HAP-1 (cell line): Measurements from ENCODE around the gene CDC23.
"Not testable (repeated sequence)": the region's sequence is repeated elsewhere in the genome, so short reads cannot be mapped to it uniquely, and the experiment has no call there.

Source experiments
- DNase-seq, 2 experiments: peaks; one replicate each; pipeline ENCODE4 v3.0.0-alpha.2; 2016 to 2020; ENCODE audit warnings: low spot score in 2 of 2
- H3K27me3 ChIP-seq: fragments of 250-450 bp; sonication (Bioruptor Pico); 2 replicates; pipeline ENCODE4 v1.5.1; 2020; ENCODE audit warnings: low read depth, mild to moderate bottlenecking, moderate library complexity
- H3K36me3 ChIP-seq: fragments of 250-450 bp; sonication (Bioruptor Pico); replicated peaks from 2 replicates; pipeline ENCODE4 v1.5.1; 2020; ENCODE audit warnings: mild to moderate bottlenecking
- H3K4me1 ChIP-seq: fragments of 250-450 bp; sonication (Bioruptor Pico); 2 replicates; pipeline ENCODE4 v1.5.1; 2020; ENCODE audit warnings: mild to moderate bottlenecking
- H3K4me3 ChIP-seq: fragments of 250-450 bp; sonication (Bioruptor Pico); 2 replicates; pipeline ENCODE4 v1.5.1; 2020; ENCODE audit warnings: mild to moderate bottlenecking, moderate library complexity
- H3K9me3 ChIP-seq: fragments of 250-450 bp; sonication (Bioruptor Pico); 2 replicates; pipeline ENCODE4 v1.5.1; 2020; ENCODE audit warnings: mild to moderate bottlenecking, moderate library complexity
- in situ Hi-C: fragments of 300-500 bp; cut with MboI; formaldehyde crosslinking; loops from 3 replicates; pipeline ENCODE4 v1.14.3; 2020; ENCODE audit warnings: low sequenced_read_pairs, inconsistent platforms, mixed read lengths

Gene CDC23

DNA sequence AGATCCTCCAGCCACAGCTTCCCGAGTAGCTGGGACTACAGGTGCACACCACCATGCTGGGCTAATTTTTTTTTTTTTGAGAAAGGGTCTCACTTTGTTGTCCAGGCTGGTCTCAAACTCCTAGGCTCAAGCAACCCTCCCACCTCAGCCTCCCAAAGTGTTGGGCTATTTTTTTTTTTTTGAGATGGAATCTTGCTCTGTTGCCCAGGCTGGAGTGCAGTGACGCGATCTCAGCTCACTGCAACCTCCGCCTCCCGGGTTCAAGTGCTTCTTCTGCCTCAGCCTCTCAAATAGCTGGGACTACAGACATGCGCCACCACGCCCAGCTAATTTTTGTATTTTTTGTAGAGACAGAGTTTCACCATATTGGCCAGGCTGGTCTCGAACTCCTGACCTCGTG lies 57.1 kb downstream of the CDC23 start:
- H3K27me3 ChIP-seq, in situ Hi-C loops, H3K9me3 ChIP-seq, H3K4me1 ChIP-seq, H3K4me3 ChIP-seq, DNase-seq: not testable (repeated sequence)
- peaks cover 40% of the 10 kb centered on the region for H3K36me3 ChIP-seq

DNA sequence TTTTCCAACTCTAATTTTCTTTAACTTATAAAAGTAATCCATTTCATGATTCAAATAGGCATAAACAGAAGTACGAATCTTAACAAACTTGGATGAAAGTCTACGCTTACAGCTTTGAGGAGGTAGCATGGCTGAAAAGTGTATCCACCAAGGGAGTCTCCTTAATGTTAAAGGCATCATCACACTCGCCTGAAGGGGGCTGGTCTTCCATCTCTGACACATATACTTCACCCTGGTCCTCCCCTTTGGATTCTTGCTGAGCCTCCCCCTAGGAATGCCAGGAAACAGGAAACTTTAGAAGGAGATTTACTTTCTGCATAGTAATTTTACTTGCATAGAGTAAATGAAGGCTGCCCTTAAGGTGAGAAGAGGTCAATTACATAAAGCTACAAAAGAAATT lies 63.6 kb downstream of the CDC23 start:
- no peaks in the 10 kb centered on the region for H3K27me3 ChIP-seq
- in situ Hi-C loops, result loop anchor here (25.0 kb wide), 1 partner anchor 387 kb away; the partner anchor contains the start of gene HNRNPA0
- DNase-seq, result no peak
- H3K9me3 ChIP-seq, result no peaks in the 10 kb centered on the region
- no peaks in the 10 kb centered on the region for H3K36me3 ChIP-seq
- no peaks in the 10 kb centered on the region for H3K4me1 ChIP-seq
- H3K4me3 ChIP-seq, result no peak overlapping the region

DNA sequence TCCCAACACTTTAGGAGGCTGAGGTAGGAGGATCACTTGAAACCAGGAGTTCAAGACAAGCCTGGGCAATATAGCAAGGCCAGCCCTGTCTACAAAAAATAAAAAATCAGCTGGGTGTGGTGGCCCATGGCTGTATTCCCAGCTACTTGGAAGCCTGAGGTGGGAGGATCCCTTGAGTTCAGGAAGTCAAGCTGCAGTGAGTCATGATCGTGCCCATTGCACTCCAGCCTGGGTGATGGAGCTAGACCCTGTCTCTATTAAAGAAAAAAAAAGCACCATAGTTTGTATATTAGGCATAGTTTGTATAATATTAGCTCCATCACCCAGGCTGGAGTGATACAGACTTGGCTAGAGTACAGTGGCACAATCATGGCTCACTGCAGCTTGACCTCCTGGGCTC lies 64.3 kb downstream of the CDC23 start:
- no peak for DNase-seq
- H3K36me3 ChIP-seq, result no peaks in the 10 kb centered on the region
- no peaks in the 10 kb centered on the region for H3K9me3 ChIP-seq
- H3K27me3 ChIP-seq, result no peaks in the 10 kb centered on the region
- H3K4me3 ChIP-seq, result no peak overlapping the region
- no peaks in the 10 kb centered on the region for H3K4me1 ChIP-seq
- in situ Hi-C loops, result loop anchor here (25.0 kb wide), 1 partner anchor 387 kb away; the partner anchor contains the start of gene HNRNPA0

DNA sequence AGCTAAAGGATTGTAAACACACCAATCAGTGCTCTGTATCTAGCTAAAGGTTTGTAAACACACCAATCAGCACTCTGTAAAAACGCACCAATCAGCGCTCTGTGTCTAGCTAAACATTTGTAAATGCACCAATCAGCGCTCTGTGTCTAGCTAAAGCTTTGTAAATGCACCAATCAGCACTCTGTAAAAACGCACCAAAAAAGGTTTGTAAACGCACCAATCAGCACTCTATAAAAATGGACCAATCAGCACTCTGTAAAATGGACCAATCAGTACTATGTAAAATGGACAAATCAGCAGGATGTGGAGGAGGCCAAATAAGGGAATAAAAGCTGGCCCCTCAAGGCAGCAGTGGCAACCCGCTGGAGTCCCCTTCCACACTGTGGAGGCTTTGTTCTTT lies 69.5 kb downstream of the CDC23 start:
- not testable (repeated sequence) for H3K27me3 ChIP-seq, H3K9me3 ChIP-seq, DNase-seq, H3K4me1 ChIP-seq, H3K36me3 ChIP-seq, H3K4me3 ChIP-seq
- in situ Hi-C loops, result loop anchor here (25.0 kb wide), 1 partner anchor 381 kb away; the partner anchor contains the start of gene HNRNPA0

DNA sequence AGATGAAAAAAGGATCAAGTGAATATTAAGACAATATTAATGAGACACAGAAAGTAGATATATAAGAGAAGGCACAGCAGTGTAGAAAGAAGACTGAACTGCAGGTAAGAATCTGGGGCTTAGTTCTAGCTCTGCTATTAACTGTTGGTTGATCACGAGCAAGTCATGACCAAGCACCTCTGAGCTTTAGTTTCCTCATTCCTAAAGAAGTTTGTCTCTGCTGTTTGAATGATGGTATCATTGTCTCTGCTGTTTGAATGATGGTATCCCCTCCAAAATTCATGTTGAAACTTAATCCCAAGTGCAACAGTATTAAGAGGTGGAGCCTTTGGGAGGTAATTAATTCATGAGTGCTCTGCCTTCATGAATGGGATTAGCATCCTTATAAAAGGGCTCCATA lies 71.4 kb downstream of the CDC23 start:
- Histone ChIP-seq H3K27me3 (no peaks in the 10 kb centered on the region), H3K36me3 (no peaks in the 10 kb centered on the region), H3K4me3 (no peak overlapping the region), H3K9me3 (no peaks in the 10 kb centered on the region), H3K4me1 (no peaks in the 10 kb centered on the region)
- no peak for DNase-seq
- in situ Hi-C loops, result loop anchor here (25.0 kb wide), 1 partner anchor 379 kb away; the partner anchor contains the start of gene HNRNPA0

DNA sequence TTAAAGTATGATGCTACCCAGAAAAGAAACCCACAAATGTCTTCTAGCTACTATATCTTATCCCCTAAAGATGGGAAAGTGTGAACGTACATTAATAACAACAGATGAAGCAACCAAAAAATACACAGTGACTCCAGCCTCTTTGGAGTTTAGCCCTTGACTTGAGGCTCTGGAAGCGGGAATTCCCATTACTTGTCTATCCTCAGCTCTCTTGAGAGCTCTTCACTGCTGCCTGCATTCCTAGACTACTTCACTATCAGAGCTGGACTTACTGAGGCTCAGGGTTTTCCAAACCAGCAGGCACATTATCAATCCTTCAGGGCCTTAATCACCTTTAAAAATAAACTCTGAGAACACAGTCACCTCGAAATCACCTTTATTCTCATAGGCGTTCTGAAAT lies 72.9 kb downstream of the CDC23 start:
- no peak for DNase-seq
- H3K9me3 ChIP-seq, result no peaks in the 10 kb centered on the region
- no peak overlapping the region for H3K4me3 ChIP-seq
- no peaks in the 10 kb centered on the region for H3K4me1 ChIP-seq
- H3K27me3 ChIP-seq, result no peaks in the 10 kb centered on the region
- no peaks in the 10 kb centered on the region for H3K36me3 ChIP-seq
- in situ Hi-C loops, result loop anchor here (25.0 kb wide), 1 partner anchor 378 kb away; the partner anchor contains the start of gene HNRNPA0

DNA sequence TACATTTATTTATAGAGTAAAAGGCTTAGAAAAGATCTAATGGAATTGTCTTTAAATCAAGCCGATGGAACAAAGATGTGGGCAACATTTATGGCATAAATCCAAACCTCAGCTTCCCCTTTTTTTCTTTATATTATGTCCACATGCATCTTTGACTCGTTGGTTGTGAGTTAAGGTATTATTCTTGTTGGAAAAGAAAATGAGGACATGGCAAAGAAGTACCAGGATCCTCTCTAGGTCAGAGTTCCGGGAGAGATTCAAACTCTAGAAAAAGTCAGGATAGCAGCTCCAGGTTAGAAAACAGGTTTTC lies 73.4 kb downstream of the CDC23 start:
- no peak for DNase-seq
- Histone ChIP-seq H3K9me3 (no peaks in the 10 kb centered on the region), H3K4me3 (no peak overlapping the region), H3K36me3 (no peaks in the 10 kb centered on the region), H3K4me1 (no peaks in the 10 kb centered on the region), H3K27me3 (no peaks in the 10 kb centered on the region)
- in situ Hi-C loops, result loop anchor here (25.0 kb wide), 1 partner anchor 377 kb away; the partner anchor contains the start of gene HNRNPA0

DNA sequence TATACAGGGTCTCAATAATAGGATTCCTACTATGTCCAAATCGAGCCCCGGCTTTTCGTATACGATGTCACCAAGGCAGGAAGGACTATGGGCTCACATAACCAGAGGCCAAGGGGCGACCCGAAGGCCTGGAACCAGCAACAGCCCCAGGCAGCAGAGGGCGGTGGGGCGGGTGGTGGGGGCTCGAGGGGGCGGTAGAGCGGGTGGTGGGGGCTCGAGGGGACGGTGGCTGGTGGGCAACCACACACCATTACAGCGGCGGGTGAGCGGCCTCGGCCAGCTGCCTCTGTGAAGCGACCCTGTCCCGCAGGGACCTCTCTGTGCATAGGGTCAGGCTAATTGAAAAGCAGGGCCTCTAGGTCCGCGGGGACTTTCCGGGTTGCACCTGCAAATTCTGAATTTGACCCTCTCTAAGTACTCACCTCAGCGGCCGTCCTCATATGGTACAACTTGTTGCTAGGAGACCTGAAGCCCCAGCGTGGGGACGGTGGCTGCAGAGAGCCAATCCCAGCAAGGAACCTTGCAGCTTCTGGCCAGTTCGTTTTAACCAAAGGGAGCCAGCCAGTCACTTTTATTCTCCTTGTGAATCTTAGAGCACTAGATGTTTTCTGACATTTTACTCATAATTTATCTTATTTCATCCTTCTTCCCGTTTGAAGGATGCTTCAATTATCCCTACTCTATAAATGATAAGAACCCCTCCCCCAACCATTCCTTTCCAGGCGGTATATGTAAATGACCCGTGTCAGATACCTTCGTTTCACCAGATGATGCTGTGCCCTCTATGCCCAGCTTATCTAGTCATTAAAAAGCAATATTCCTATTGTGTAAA lies 74.0 kb downstream of the CDC23 start, which contains the start of gene NME5:
Gene NME5, minus strand, starts transcription at position 480 of the 832 bp plus-strand sequence. CDS start 648 bp downstream, outside the sequence.
- no peaks in the 10 kb centered on the region for H3K36me3 ChIP-seq
- no peak within 1 kb of the TSS for H3K4me3 ChIP-seq
- H3K27me3 ChIP-seq, result no peaks in the 10 kb centered on the region
- DNase-seq, result no peak
- no peaks in the 10 kb centered on the region for H3K9me3 ChIP-seq
- no peaks in the 10 kb centered on the region for H3K4me1 ChIP-seq
- in situ Hi-C loops, result loop anchor here (25.0 kb wide), 1 partner anchor 377 kb away; the partner anchor contains the start of gene HNRNPA0
